ENCODE measurements around the gene CLIC3.

The CLIC3 gene

DNA sequence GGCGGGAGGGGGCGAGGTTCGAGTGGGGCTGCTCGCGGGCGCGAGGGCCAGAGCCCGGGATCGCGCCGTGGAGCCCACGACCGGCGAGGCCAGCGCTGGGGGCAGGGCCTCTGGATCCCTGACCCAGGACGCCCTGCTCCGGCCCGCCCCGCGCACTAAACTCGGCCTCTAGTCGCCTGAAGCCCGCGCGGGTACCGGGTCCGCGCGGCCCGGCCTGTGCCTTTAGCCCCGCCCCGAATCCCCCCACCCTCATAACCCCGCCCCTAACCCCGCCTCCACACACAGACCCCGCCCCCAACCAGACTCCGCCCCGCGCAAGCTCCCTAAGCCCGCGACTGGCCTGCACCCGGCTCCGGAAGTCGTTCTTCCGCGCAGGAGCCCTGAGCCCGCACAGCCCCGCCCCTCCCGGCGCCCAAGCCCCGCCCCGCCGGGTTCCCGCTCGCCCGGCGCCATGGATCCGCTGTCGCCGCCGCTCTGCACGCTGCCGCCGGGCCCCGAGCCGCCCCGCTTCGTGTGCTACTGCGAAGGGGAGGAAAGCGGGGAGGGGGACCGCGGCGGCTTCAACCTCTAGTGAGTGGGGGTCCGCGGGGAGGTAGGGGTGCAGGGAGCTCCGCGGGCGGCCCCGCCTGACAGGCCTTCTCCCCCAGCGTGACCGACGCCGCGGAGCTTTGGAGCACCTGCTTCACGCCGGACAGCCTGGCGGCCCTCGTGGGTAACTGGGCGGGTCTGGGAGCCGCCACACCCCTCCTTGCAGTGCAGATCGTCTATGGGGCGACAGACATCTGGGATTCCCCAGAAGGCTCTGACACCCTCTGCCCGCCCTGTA lies 4.2 kb downstream of the CLIC3 start, which contains the start of gene PAXX:
TSS of gene PAXX (plus strand) at position 430 of the 826 bp plus-strand sequence. CDS start at position 452, 22 bp downstream.
- Histone ChIP-seq H3F3A (ENCODE audit: insufficient read depth) (no peaks in the 10 kb centered on the region), H3K4me2 (ENCODE audit: low read depth, low read length, poor library complexity, severe bottlenecking) (peak within 1 kb of the TSS; percentile 88), H3K36me3 (ENCODE audit: low read length) (no peaks in the 10 kb centered on the region), H3K4me3 (ENCODE audit: insufficient read depth, low read length, poor library complexity, severe bottlenecking) (peak within 1 kb of the TSS; percentile 66), H3K27ac (ENCODE audit: low read depth, low read length) (peak within 1 kb of the TSS; percentile 60), H2AFZ (ENCODE audit: low read depth, low read length, severe bottlenecking) (peak within 1 kb of the TSS; percentile 86), H4K20me1 (ENCODE audit: low read depth, low read length) (no peaks in the 10 kb centered on the region), H3K9me2 (replicated peaks; ENCODE audit: insufficient read depth, low read length) (no peaks in the 10 kb centered on the region), H3K27me3 (ENCODE audit: low read length) (no peaks in the 10 kb centered on the region), H3K79me2 (ENCODE audit: insufficient read depth, low read length) (no peaks in the 10 kb centered on the region), H3K9me3 (ENCODE audit: insufficient read depth, low read length) (no peaks in the 10 kb centered on the region), H3K9ac (ENCODE audit: low read length) (peak within 1 kb of the TSS; percentile 89)
- TF ChIP-seq CTCF (IDR thresholded peaks at IDR 0.05; ENCODE audit: insufficient read depth, low read length, poor library complexity, severe bottlenecking) (no peak), EZH2phosphoT487 (conservative IDR thresholded peaks at IDR 0.05; ENCODE audit: low read length) (no peak)

GRCh38 chr9:136990242-136990911 lies 6.0 kb downstream of the CLIC3 start:
- Histone ChIP-seq H2AFZ (ENCODE audit: low read depth, low read length, severe bottlenecking) (no peak overlapping the region), H3K4me3 (ENCODE audit: insufficient read depth, low read length, poor library complexity, severe bottlenecking) (no peak overlapping the region), H3K9me3 (ENCODE audit: insufficient read depth, low read length) (no peaks in the 10 kb centered on the region), H3K27me3 (ENCODE audit: low read length) (no peaks in the 10 kb centered on the region), H3K9me2 (replicated peaks; ENCODE audit: insufficient read depth, low read length) (no peaks in the 10 kb centered on the region), H3F3A (ENCODE audit: insufficient read depth) (no peaks in the 10 kb centered on the region), H4K20me1 (ENCODE audit: low read depth, low read length) (no peaks in the 10 kb centered on the region), H3K4me2 (ENCODE audit: low read depth, low read length, poor library complexity, severe bottlenecking) (no peak overlapping the region), H3K79me2 (ENCODE audit: insufficient read depth, low read length) (no peaks in the 10 kb centered on the region), H3K27ac (ENCODE audit: low read depth, low read length) (no peak overlapping the region), H3K9ac (ENCODE audit: low read length) (no peak overlapping the region), H3K36me3 (ENCODE audit: low read length) (no peaks in the 10 kb centered on the region)
- no peak for TF ChIP-seq EZH2phosphoT487 (conservative IDR thresholded peaks at IDR 0.05; ENCODE audit: low read length)
- TF ChIP-seq CTCF (IDR thresholded peaks at IDR 0.05; ENCODE audit: insufficient read depth, low read length, poor library complexity, severe bottlenecking) = no peak

- H3F3A ChIP-seq (ENCODE audit: insufficient read depth) = no peaks in the 10 kb centered on the region
- no peaks in the 10 kb centered on the region for H3K27me3 ChIP-seq (ENCODE audit: low read length)
- H3K79me2 ChIP-seq (ENCODE audit: insufficient read depth, low read length) = no peaks in the 10 kb centered on the region
- no peak for TF ChIP-seq CTCF (IDR thresholded peaks at IDR 0.05; ENCODE audit: insufficient read depth, low read length, poor library complexity, severe bottlenecking)
- no peak for TF ChIP-seq EZH2phosphoT487 (conservative IDR thresholded peaks at IDR 0.05; ENCODE audit: low read length)
- no peaks in the 10 kb centered on the region for H3K9me3 ChIP-seq (ENCODE audit: insufficient read depth, low read length)
- no peaks in the 10 kb centered on the region for H3K36me3 ChIP-seq (ENCODE audit: low read length)
- H3K4me2 ChIP-seq (ENCODE audit: low read depth, low read length, poor library complexity, severe bottlenecking) = no peak overlapping the region
- H2AFZ ChIP-seq (ENCODE audit: low read depth, low read length, severe bottlenecking) = no peak overlapping the region
- no peaks in the 10 kb centered on the region for H4K20me1 ChIP-seq (ENCODE audit: low read depth, low read length)
- no peaks in the 10 kb centered on the region for H3K9me2 ChIP-seq (replicated peaks; ENCODE audit: insufficient read depth, low read length)
- no peak overlapping the region for H3K9ac ChIP-seq (ENCODE audit: low read length)
- H3K4me3 ChIP-seq (ENCODE audit: insufficient read depth, low read length, poor library complexity, severe bottlenecking) = no peak overlapping the region
- no peak overlapping the region for H3K27ac ChIP-seq (ENCODE audit: low read depth, low read length)
Observed at GRCh38 chr9:136988872-136989271, 7.5 kb downstream of the CLIC3 start.

Measured in SU-DHL-6 (cell line).